Renal cortical epithelial cell (primary cell): ENCODE results near the gene BRD7. TPM values are rescaled to one million over a fixed set of nuclear protein-coding genes. Genes with fewer than 3 reads are reported as not detected.
A peak's percentile ranks its signal among the peaks of the same experiment; 100 is the strongest.

Source experiments
- DNase-seq: peaks from one replicate; pipeline ENCODE4 v3.0.0-alpha.2; 2011; ENCODE audit warnings: low read depth
- total RNA-seq: library from RNA; depleted of rRNA; stranded (reverse); fragments of >200 nt; gene quantifications from 2 replicates; pipeline ENCODE4 v1.2.3, GENCODE V29; 2014

The BRD7 gene
- total RNA-seq, 1 donor from 2014 or later, result 67.6 TPM

DNA sequence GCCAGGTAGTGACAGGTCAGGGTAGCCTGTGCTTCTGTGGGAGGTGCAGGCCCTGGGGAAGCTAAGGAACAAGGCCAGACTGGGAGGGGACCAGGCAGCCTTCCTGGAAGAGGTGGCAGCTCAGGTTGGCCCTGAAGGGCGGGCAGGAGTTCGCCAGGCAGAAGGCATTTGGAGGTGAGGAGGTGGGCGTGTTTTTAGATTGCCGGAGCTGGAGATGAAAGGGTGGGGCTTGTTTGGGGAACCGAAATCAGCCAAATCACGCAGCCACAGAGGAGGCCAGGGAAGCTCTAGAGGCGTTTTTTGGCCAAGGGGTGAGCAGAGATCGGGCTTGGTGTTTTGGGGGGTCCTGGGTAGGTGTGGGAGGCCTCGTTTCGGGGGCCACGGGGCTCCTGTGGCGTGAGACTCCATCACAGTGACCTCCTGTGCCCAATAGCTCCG lies 94.9 kb downstream of the BRD7 start:
- DNase-seq, result no peak

DNA sequence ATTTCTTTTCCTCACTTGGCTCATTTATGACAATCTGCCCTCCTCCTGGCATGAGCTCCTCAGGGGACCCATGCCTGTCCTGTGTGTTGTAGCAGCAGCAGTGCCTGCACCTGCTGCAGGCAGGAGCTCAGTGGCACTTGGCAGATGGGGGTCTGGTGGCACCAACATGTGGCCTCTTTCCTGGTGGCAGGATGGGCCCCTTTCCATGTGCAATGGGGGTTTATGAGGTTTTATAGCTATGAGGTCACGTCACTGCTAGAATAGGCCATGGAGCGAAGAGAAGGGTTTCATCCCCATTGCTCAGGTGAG lies 95.5 kb downstream of the BRD7 start:
- no peak for DNase-seq

DNA sequence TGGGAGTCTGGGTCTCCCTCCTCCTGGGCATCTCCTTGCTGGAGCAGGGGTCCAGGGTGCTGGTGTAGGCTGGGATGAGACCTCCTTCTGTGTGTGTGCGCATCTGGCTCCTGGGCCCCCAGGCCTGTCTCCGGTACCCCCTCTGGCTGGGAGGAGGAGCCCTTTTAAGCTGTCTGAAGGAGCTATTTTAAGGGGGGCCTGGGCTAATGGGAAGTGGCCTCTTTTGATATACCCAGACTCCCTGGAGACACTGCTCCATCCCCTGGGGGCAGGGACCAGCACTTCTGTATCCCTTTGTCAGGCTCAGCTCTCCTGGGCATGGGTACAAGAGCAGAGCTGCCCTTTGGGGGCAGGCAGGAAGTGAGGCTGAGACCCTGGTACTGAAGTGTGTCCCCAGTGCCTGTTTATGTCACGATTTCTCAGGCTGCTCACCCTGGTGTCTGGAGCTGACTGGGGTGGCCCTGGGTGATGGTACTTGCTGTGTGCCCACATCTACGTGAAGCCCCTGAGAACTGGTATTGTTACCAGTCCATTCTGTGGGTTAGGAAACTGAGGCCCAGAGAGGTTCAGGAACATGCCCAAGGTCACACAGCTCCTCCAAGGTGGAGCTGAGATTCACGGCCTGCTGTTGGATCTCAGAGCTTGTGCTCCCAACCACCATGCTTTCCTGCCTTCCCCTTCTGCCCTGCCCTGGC lies 96.0 kb downstream of the BRD7 start:
- no peak for DNase-seq

DNA sequence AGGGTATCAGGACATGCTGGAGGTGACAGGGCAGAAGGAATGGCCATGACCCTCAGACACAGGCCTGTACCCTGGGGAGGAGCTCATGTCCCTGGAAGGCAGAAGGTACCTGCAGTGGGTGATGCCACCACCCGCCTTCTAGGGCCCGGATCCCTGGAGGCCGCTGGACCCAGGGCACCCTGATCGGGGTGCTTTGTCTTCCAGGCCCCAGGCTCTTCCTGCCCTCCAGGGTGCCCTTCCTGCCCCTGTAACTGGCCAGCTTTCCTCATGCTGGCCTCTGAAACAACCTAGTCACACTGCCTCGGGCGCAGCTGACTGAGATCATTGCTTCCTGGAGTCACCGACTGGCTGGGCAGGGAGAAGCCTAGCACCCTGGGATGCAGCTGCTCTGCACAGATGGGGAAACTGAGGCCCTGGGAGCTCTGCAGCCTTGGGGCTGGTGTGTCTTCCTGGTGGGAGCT lies 96.6 kb downstream of the BRD7 start:
- DNase-seq, result no peak

DNA sequence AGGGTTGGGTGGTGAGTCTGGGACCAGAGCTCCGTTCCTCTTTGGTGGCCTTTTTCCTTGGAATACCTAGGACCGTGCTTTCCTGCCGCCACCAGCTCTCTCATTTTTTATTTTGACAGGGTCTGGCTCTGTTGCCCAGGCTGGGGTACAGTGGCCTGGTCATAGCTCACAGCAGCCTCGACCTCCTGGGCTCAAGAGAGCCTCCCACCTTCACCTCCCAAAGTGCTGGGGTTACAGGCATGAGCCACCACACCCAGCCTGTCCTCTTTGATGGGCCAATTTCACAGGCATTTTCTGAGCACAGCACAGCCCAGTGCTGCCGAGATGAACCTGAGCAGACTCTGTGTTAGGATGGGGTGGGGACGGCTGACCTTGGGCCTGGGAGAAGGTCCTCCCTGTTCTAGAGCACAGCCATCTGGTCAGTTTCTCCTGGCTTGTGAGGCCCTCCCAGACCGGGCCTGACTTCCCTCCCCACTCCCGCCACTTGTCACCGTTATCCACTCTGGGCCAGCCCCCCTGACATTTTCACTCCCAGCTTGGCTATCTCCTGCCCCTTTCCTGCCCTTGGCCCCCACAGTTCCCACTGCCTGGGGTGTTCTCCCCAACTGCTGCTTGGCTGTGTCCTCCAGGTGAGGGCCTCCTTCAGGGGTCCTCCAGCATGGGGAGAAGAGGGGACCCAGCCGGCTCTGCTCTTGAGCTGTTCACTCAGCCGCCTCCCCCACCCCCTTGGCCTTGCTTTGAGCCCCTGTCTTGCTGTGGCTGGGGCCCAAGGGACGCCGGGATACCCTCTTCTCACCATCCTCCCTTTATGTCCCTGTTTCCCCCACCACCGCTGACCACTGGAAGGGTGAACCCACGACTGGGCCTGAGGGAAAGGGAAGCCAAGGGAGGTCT lies 97.4 kb downstream of the BRD7 start:
- DNase-seq, result no peak

DNA sequence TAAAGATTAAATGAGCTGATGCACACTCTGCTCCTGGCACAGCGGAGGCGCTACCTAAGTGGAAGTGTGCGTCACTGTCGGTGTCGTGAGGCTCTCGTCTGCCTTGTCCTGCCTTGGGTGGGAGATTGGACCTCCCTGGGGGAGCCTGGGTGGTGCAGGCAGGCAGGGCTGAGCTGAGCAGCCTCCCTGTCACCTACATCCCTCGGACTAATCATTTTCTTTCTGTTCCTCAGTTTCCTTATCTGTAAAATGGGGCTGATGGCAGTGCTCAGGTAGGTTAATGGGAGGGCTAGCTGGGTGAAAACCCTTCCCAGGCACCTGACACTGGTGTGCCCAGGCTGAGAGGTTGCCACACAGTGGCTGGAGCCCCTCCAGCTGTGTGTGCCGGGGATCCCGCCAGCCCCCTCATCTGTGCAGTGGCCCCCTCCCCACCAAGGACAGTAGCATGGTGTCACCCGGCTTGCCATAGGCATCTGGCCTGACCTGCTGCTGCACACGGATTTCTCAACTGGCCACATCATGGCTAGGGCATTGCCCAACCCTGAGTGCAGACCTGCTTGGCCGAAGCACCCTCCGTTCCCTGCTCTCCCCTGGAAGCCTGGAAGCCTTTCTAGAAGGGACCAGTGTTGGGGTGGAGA lies 98.2 kb downstream of the BRD7 start:
- DNase-seq, result no peak

DNA sequence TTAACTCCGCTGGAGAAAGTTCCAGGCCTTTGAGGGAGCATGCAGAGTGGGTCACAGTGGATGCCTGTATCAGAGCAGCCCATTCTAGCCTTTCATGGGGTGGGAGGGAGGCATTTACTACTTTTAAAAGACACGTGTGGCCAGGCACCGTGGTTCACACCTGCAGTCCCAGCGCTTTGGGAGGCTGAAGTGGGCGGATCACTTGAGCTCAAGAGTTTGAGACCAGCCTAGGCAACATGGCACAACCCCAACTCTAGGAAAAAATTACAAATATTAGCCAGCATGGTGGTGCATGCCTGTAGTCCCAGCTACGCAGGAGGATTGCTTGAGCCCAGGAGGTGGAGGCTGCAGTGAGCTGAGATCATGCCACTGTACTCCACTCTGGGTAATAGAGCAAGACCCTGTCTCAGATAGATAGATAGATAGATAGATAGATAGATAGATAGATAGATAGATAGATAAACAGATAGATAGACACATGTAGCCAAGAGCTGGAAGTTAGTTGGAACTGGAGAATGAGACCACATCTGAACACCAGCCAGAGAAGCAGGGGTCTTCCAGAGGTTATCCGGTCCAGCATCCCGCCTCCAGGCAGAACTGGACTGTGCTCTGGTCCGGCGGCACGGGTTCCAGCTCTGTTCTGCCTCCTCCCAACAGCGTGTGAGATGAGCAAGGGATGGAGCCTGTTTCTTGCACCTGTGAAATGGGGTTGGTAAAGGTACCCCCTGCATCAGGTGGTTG lies 98.8 kb downstream of the BRD7 start:
- no peak for DNase-seq

DNA sequence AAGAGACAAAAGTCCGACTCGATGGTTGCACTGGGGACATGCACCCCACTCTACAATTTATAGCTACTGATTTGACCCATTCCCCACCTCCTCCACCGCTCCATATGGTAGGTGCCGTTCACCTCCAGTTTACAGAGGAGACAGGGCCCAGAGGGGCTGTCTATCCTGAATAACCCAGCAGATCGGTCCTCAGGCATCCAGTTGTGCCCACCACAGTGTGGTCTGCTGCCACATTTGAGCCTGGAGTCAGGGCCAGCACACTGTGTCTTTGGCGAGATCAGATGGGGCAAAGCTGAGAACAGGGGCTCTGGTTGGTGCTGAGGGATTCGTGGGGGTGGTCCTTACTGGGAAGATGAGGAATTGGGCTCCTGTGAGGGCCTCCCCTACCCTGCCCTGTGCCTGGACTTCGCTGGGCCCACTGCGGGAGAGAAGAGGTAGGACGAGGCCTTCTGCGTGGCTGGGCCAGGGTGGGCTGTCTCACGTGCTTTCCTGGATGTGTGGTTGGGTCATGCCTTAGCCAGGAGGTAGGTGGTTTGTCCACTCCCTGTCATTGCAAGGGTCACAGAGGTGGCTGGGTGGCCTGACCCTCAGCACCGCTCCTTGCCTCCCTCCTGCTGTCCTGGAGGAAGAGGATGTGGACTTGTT lies 99.6 kb downstream of the BRD7 start:
- DNase-seq, result no peak

DNA sequence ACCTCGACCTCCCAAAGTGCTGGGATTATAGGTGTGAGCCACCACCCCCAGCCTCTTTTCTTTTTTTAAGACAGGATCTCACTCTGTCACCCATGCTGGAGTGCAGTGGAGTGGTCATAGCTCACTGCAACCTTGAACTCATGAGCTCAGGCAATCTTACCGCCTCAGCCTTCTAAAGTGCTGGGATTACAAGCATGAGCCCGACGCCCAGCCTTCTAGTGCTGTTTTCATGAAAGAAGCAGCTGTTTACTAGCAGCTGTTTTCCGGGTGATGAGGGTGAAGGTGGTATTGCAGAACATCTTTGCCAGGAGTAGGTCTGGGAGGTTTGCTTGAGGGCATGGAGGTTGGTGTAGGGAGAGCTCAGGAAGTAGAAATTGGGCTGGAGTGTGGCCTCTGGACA lies 100.4 kb downstream of the BRD7 start:
- DNase-seq, result no peak

DNA sequence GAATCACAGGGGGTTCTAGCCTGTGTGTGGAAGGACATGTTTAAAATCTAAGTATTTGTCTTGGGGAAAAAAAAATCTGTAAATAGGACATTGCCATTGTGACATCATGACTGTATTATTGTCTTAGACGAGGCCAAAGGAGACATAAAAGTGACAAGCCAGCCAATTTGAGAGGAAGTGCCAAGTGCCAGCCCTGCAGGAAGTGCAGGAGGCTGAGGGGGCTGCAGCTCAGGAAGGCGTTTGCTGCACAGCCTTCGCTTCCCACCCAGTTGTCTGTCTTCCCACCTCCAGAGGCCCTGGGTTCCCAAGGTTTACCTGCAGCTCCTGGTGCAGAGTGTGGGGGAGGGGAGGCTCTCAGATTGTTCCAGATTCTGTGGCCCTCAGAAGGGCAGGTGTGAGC lies 101.1 kb downstream of the BRD7 start:
- no peak for DNase-seq

DNA sequence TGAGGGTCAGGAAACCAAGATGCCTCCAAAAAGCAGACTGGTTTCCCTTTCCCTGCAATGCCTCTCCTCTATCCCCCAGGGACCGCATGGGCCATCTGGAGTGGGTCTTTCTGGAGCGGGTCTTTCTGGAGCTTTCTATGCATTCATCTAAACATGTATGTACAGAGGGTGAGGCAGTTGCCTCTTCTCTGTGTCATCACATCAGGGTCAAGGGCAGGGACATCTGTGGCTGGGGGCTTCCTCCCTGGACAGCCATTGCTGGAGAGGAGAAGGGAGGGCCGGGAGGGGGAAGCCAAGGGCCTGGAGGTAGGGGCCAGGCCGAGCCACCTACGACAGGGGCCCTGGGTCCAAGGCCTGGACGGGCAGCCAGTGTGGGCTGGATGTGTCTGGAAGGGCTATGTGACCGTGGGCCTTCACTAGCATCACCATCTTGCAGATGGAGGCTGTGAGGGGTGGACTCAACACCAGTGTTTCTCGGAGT lies 101.6 kb downstream of the BRD7 start:
- no peak for DNase-seq

DNA sequence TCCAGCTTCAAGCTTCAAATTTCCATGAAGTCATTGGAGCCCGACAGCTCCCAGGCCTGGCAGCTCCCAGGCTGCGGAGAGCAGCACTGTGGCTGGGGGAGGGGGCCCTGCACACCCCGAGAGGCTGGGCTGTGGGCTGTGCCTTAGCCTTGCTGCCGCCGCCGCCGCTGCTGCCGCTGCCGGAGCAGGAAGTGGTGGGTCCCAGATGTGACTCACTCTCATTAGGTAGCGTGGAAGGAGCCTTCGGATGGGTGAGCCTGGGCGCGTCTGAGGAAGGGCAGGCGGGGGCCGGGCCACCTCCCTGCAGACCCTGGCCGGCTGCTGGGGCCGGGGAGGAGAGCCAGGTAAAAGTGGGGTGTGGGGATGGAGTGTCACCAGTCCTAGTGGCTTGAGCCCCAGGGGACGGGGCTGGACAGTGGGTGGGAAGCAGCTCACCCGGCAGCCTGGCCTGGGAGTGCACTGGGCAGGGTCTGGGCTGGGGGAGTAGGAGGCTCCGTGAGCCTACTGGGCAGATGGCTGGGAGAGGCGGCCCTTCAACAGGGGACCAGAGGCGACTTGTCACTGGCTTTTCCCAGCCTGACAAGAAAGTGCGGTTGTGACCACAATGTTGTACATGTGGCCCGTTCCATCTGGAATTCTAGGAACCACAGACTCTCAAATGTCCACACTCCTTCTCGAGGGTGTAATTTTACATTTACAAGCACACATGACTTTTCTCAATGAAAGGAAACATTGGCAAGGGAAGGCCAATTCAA lies 102.3 kb downstream of the BRD7 start, which contains the start of gene ADCY7:
Gene ADCY7 (plus strand): TSS at position 215 of the 755 bp plus-strand sequence. CDS start 21,629 bp downstream, outside the sequence.
- DNase-seq, result peak; percentile 73

Other genes with a start within 250 kb of the BRD7 start
- gene TENT4B, start 215.7 kb downstream of the BRD7 start, total RNA-seq, result 10.3 and 11.8 TPM in 2 replicates
- gene ADCY7, start 102.4 kb downstream of the BRD7 start, total RNA-seq, result 30.9 and 48.8 TPM in 2 replicates
- gene NKD1, start 179.4 kb upstream of the BRD7 start, total RNA-seq, result under 0.01 TPM in 1 of 2 replicates, not detected in the other